HG03469 (cell line): ENCODE data around the gene C12orf60.

ENCODE experiments used
- ATAC-seq: cut with Tn5 transposase; IDR thresholded peaks from one replicate; pipeline ENCODE4 v1.9.1; 2021; ENCODE audit warnings: mild to moderate bottlenecking, moderate library complexity, moderate number of reproducible peaks; ENCODE audit not compliant: unreplicated experiment

Gene C12orf60

DNA sequence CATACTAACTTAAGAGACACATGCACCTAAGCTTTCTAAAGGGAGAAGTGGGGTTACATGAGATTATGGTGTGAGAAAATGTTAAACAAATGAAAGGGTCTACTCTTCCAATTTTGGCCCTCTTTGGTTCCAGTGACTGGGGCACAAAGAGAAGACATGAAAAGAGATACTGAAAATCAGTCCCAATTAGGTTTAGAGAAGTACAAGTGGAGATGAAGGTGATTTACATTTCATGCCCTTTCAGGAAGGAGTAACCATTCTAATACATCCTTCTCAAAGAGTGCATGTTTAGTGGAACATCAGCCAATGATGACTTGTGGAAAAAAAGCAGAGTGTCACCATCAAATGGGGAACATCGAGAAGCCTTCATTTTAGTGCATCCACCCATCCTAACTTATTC is 67.8 kb downstream of the C12orf60 start:
- ATAC-seq: no peak

DNA sequence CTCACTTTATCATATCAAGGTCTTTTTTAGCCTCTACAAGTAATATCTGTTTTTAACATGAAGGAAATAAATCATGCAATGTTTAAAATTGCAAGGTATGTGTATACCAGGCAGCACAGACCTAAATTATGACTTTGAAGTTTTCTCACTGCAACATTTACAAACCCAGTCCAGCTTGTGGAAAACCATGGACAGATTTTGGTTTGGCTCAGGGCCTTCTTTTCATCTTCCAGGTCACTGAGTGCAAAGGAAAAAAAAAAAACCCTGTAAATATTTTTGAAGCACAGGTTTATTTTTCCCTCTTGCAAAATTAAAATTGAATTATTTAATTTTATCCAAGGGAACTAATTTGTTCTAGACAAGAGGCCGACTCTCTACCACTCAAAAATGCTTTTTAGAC is 68.4 kb downstream of the C12orf60 start:
- ATAC-seq: no peak

DNA sequence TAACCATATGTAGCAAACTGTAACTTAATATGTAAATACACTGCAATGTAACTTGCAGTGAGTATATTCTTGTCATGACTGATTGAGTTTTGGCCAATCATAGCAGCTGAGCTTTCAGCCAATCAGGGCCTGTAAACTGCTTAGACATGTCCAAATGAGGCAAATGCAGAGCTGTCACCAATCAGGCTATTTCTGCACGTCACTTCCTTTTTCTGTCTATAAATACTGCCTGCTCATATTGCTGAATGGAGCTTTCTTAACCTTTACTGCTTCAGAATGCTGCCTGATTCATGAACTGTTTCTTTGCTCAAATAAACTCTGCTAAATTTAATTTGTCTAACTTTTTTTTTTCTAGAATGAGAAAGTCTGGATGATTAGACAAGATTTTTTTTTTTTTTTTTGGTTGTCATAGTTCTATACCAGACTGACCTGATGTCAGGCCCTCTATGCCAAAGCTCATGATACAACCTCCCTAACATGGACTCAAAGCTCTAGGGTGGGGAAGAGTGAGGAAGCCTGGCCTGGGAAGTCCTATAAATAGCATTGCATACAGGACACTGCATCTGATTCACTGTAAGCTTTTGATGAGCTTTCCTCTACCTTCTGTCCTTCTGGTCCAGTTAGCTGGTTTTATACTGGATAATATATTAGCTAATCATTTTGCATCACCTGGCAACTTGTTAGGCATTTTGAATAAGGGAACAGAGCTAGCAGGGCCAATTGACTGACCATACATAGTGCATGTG is 70.1 kb downstream of the C12orf60 start:
- no peak for ATAC-seq
